Stimulated activated CD8-positive, alpha-beta memory T cell treated with anti-CD3 and anti-CD28 coated beads, Interleukin-15, amount 100 ng/mL, for 48 hours (primary cell): ENCODE data around the gene LAIR1.
"Not testable (repeated sequence)": the region's sequence is repeated elsewhere in the genome, so short reads cannot be mapped to it uniquely, and the experiment has no call there.

Experiments
- DNase-seq, 2 donors: peaks; one replicate each; pipeline ENCODE4 v3.0.0-alpha.2; 2020; ENCODE audit warnings: low read depth in 2 of 2

The LAIR1 gene

GRCh38 chr19:54364775-54365257, at the start of gene LAIR1:
LAIR1 (minus strand) TSS chr19:54364931; CDS start chr19:54364804, 127 bp downstream.
- peak in 1 of 2 donors; percentile 37 for DNase-seq

GRCh38 chr19:54414156-54414555, 49.4 kb upstream of the LAIR1 start:
- no peak for DNase-seq

GRCh38 chr19:54412877-54413276, 48.1 kb upstream of the LAIR1 start:
- no peak for DNase-seq

GRCh38 chr19:54411033-54411432, 46.3 kb upstream of the LAIR1 start:
- DNase-seq: no peak

GRCh38 chr19:54408456-54409026, 43.8 kb upstream of the LAIR1 start:
- DNase-seq: no peak

DNA sequence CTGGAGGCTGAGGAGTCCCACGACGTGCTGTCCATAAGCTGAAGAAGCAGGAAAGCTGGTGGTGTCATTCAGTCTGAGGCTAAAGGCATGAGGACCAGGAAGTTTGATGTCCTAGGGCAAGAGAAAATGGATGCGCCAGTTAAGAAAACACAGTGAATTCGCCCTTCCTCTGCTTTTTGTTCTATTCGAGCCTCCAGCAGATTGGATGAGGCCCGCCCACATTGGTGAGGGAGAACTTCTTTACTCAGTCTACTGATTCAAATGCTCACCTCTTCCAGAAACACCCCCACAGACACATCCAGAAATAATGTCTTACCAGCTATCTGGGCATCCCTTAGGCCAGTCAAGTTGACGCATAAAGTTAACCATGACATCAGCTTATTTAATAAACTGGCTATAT, 43.0 kb upstream of the LAIR1 start:
- DNase-seq: no peak

DNA sequence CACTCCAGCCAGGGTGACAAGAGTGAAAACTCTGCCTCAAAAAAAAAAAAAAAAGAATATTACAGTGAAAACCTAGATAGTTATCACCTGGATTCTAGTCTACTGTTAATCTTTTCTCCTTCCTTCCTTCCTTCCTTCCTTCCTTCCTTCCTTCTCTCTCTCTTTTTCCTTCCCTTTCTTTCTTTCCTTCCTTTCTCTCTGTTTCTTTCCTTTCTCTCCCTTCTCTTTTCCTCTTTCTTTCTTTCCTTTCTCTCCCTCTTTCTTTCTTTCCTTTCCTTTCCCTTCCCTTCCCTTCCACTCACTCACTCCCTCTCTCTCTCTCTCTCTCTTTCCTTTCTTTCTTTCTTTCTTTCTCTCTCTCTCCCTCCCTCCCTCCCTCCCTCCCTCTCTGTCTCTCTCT, 40.9 kb upstream of the LAIR1 start:
- no peak for DNase-seq

GRCh38 chr19:54403054-54403453, 38.3 kb upstream of the LAIR1 start:
- DNase-seq: no peak

DNA sequence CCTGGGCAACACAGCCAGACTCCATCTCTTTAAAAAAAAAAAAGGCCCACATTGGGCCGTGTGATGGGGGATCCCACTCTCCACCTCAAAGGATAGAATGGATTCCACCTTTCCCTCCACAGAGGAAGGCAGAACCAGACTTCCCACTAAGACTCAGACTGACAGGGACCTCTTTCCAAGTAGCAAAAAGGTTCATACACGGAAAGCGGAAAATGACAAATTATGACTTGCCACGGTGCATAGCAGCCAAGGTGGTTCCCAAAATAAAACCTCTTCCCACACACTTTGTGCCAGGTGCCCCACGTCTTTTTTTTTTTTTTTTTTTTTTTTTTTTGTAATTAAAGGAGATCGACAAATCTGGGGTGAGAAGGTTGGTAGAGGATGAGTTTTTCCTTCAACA, 36.2 kb upstream of the LAIR1 start:
- DNase-seq: no peak

GRCh38 chr19:54399189-54399588, 34.5 kb upstream of the LAIR1 start:
- no peak for DNase-seq

- DNase-seq: no peak
Measured at GRCh38 chr19:54395685-54396084, 31.0 kb upstream of the LAIR1 start.

GRCh38 chr19:54393381-54393780, 28.6 kb upstream of the LAIR1 start:
- DNase-seq: no peak

GRCh38 chr19:54392105-54392504, 27.4 kb upstream of the LAIR1 start:
- no peak for DNase-seq

DNA sequence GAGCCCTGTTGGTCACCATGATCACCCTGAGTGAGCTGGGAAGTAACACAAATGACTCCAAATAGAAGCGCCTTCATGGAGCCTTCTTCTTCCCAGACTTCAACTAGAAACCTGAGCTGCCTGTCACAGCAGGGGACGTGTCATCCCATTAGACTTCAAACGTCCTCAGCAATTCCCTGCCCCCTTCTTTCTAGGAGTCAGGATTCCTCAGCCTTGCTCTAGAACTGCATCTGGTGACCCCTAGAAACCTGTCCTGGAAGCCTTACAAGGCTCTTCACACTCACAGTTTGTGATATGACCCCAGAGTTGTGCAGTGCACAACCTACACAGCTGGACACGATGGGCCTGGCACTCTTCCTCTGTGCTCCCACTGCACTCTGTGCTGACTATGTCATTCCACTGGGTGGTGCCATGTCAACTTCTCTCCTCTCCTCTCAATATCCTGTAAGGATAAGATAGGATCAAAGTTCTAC, 26.9 kb upstream of the LAIR1 start:
- no peak for DNase-seq

DNA sequence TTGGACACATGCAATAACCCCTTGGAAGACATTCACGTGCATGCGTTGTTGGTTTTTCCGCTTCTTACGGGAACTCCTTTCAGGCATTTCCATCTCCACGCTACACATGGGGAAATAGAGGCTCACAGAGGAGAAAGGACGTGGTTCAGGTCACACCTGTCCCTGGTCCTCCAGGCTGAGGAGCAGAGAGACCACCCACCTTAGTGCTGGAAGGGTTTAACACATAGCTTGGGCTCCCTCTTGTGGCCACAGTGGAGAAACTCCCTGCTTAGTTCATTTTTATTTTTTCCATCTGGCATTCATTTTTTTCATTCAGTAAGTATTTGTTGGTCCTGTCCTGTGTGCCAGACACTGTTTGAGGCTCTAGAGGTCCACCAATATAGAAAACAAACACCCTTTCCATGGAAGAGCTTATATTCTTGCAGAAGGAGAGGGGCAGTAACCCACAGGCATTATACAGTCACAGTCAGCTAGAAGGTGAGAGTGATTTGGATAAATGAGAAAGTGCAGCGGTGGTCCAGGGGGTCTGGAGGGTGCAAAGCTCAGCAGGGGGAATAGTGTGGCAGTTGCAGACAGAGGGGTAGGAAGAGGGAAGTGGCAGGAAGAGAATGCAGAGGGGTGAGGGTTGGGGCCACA, 26.3 kb upstream of the LAIR1 start:
- no peak for DNase-seq

DNA sequence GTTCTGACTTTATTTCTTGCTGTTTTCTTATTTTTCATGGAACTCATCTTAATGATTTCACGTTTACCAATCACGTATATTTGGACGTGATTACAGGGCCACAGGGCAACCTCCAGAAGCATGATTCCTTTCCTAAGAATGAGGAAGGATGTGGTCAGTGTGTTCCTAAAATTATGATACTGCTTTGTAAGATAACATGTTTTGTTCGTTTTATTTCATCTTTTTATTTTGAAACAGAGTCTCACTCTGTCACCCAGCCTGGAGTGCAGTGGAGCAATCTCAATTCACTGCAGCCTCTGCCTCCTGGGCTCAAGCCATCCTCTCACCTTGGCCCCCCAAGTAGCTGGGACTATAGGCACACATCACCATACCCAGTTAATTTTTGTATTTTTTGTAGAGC, 24.8 kb upstream of the LAIR1 start:
- no peak for DNase-seq

GRCh38 chr19:54388802-54389139, 24.0 kb upstream of the LAIR1 start:
- no peak for DNase-seq

- DNase-seq: no peak
Measured at GRCh38 chr19:54387991-54388801, 23.5 kb upstream of the LAIR1 start.

DNA sequence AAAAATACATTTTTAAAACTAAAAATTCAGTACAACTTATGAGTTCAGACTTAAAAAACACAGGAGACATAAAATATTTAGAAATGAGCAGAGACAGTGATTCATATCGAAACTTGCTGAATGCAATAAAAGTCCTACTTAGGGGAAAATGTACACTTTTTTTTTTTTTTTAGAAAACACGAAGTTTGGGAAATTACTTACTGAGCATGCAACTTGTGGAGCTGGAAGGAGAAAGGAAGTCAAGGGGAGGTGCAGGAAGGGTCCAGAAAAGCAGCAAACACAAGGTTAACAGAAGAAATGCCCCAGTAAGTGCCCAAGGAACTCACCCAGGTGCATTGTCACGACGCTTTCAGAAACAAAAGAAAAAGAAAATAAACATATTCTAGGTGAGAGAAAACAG, 18.6 kb upstream of the LAIR1 start:
- DNase-seq: no peak

- not testable (repeated sequence) for DNase-seq
Measured at GRCh38 chr19:54382041-54382440, 17.3 kb upstream of the LAIR1 start.

- no peak for DNase-seq
Measured at GRCh38 chr19:54380897-54381296, 16.2 kb upstream of the LAIR1 start.

GRCh38 chr19:54379187-54379678, 14.5 kb upstream of the LAIR1 start:
- no peak for DNase-seq
